A549 treated with RU486 at 1 μM for 4 hours (cell line): ENCODE measurements around the gene FOXB2. TPM values are rescaled to one million over a fixed set of nuclear protein-coding genes. Genes with fewer than 3 reads are reported as not detected.

Source experiments
- total RNA-seq: library from RNA; stranded (reverse); fragments of 200-300 nt; extraction: Qiagen RNA extraction; gene quantifications from 5 replicates; pipeline ENCODE4 v1.2.3, GENCODE V29; 2022; ENCODE audit warnings: low read depth

FOXB2 gene
- not detected in 5 replicates for total RNA-seq

DNA sequence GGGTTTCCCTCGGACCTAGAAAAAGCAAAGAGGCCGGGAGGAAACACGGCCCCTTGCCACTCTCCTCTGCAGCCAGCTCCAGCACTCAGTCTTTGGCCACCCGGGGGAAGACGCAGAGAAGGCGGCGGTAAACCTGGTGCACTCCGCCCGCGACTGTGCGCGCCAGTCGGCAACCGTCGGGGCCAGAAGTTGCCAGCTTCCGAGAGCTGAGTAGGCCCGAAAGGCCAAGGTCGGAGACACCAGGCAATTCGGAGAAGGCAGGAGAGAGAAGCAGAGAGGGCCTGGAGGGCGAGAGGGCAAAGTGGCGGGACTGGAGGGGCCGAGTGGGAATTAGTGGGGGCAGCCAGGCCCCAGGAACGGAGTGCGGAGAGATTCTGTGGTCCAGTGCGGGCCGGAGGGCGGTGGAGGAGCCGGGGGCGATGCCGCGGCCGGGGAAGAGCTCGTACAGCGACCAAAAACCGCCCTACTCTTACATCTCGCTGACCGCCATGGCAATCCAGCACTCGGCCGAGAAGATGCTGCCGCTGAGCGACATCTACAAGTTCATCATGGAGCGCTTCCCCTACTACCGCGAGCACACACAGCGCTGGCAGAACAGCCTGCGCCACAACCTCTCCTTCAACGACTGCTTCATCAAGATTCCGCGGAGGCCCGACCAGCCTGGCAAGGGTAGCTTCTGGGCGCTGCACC lies at the start of gene FOXB2:
Gene FOXB2 (plus strand): TSS at position 420 of the 690 bp plus-strand sequence. CDS start 0 bp downstream, at position 420.

Other genes starting within 250 kb of the FOXB2 start
- gene PRUNE2, start 113.5 kb upstream of the FOXB2 start, total RNA-seq: 0.09 to 0.14 TPM (median 0.14 TPM) in 3 of 5 replicates, not detected in the others
- 4.6 to 11.5 TPM (median 10.9 TPM) in 5 replicates for gene VPS13A, start 157.9 kb downstream of the FOXB2 start, total RNA-seq